T-helper 17 cell (primary cell): ENCODE results near the gene SIN3B. TPM values are rescaled to one million over a fixed set of nuclear protein-coding genes. Genes with fewer than 3 reads are reported as not detected.
A peak's percentile ranks its signal among the peaks of the same experiment; 100 is the strongest.
"Not testable (repeated sequence)": the region's sequence is repeated elsewhere in the genome, so short reads cannot be mapped to it uniquely, and the experiment has no call there.

ENCODE experiments used
- ATAC-seq: fragments of 150-1000 bp; cut with Tn5 transposase; 2 replicates; pipeline ENCODE4 v1.10.0; 2021; ENCODE audit warnings: mild to moderate bottlenecking, moderate library complexity
- DNase-seq, 3 donors: peaks; one replicate each; pipeline versions ENCODE4 v3.0.0 to v3.0.0-alpha.2; 2020 to 2021
- H3K9me3 ChIP-seq: one replicate; pipeline ENCODE4 v1.7.0; 2013; ENCODE audit warnings: low read length, mild to moderate bottlenecking; ENCODE audit not compliant: control insufficient read depth, poor library complexity, severe bottlenecking
- H3K27ac Mint-ChIP-seq: one replicate; pipeline ENCODE4 v1.8.0; 2022; ENCODE audit warnings: mild to moderate bottlenecking, moderate library complexity, mixed read lengths
- H3K27me3 Mint-ChIP-seq: one replicate; pipeline ENCODE4 v1.8.0; 2022; ENCODE audit warnings: mixed read lengths
- H3K36me3 Mint-ChIP-seq: one replicate; pipeline ENCODE4 v1.8.0; 2022; ENCODE audit warnings: low read depth, mixed read lengths
- H3K4me1 Mint-ChIP-seq: one replicate; pipeline ENCODE4 v1.8.0; 2022; ENCODE audit warnings: mild to moderate bottlenecking, mixed read lengths
- H3K4me3 Mint-ChIP-seq: one replicate; pipeline ENCODE4 v1.8.0; 2022; ENCODE audit warnings: mild to moderate bottlenecking, moderate library complexity, mixed read lengths
- total RNA-seq, 4 donors: library from RNA in 2 of 4; stranded (reverse) in 2 of 4; gene quantifications; one replicate each; pipeline ENCODE4 v1.2.3 and lab custom pipeline; 2022 to 2026

Gene SIN3B, protein sequence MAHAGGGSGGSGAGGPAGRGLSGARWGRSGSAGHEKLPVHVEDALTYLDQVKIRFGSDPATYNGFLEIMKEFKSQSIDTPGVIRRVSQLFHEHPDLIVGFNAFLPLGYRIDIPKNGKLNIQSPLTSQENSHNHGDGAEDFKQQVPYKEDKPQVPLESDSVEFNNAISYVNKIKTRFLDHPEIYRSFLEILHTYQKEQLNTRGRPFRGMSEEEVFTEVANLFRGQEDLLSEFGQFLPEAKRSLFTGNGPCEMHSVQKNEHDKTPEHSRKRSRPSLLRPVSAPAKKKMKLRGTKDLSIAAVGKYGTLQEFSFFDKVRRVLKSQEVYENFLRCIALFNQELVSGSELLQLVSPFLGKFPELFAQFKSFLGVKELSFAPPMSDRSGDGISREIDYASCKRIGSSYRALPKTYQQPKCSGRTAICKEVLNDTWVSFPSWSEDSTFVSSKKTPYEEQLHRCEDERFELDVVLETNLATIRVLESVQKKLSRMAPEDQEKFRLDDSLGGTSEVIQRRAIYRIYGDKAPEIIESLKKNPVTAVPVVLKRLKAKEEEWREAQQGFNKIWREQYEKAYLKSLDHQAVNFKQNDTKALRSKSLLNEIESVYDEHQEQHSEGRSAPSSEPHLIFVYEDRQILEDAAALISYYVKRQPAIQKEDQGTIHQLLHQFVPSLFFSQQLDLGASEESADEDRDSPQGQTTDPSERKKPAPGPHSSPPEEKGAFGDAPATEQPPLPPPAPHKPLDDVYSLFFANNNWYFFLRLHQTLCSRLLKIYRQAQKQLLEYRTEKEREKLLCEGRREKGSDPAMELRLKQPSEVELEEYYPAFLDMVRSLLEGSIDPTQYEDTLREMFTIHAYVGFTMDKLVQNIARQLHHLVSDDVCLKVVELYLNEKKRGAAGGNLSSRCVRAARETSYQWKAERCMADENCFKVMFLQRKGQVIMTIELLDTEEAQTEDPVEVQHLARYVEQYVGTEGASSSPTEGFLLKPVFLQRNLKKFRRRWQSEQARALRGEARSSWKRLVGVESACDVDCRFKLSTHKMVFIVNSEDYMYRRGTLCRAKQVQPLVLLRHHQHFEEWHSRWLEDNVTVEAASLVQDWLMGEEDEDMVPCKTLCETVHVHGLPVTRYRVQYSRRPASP
- total RNA-seq (10 to 100 TPM; 61.1 to 69.4 TPM), total RNA-seq (lab: John Stamatoyannopoulos, UW) (65.0 to 65.6 reads per million in 2 donors)

DNA sequence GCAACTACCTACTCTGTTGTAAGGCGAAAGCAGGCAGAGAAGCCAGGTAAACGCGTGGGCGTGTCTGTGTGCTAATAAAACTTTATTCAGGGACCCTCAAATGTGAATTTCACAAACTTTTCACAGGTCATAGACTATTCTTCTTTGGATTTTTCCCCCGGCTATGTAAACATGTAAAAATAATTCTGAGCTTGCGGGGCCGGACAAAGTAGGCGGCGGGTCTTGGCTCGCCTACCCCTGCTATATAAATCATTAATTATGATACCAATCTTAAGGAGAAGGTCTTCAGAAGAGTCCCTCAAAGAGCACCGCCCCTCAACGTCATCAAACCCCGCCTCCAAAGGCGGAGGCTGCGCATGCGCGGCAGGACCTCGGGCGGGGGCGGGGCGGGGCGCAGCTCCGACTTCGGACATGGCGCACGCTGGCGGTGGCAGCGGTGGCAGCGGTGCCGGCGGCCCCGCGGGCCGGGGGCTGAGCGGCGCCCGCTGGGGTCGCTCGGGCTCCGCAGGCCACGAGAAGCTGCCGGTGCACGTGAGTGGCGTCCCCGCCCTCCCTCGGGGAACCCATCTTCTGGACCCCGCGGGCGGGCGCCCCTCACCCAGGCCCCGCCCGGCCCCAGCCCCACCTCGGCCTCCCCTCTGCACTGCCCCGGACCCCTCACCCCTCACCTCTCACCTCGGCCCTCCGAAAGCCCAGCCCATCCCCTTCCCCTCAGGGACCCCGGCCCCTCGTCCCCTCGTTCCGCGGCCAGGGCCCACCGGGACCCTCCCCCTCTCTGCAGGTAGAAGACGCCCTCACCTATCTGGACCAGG, at the start of gene SIN3B:
Gene SIN3B, plus strand, starts transcription at position 389 of the 812 bp plus-strand sequence. Its CDS starts 23 bp downstream, at position 412.
- ATAC-seq = peak; percentile 98
- DNase-seq = peak; percentile 82 to 87 (median 87)
- peaks cover 4% of the 10 kb centered on the region for H3K36me3 Mint-ChIP-seq
- H3K4me1 Mint-ChIP-seq = peaks cover 19% of the 10 kb centered on the region
- peak within 1 kb of the TSS; percentile 72 for H3K27ac Mint-ChIP-seq
- peaks cover 29% of the 10 kb centered on the region for H3K27me3 Mint-ChIP-seq
- H3K4me3 Mint-ChIP-seq = peak within 1 kb of the TSS; percentile 87
- H3K9me3 ChIP-seq = no peaks in the 10 kb centered on the region

DNA sequence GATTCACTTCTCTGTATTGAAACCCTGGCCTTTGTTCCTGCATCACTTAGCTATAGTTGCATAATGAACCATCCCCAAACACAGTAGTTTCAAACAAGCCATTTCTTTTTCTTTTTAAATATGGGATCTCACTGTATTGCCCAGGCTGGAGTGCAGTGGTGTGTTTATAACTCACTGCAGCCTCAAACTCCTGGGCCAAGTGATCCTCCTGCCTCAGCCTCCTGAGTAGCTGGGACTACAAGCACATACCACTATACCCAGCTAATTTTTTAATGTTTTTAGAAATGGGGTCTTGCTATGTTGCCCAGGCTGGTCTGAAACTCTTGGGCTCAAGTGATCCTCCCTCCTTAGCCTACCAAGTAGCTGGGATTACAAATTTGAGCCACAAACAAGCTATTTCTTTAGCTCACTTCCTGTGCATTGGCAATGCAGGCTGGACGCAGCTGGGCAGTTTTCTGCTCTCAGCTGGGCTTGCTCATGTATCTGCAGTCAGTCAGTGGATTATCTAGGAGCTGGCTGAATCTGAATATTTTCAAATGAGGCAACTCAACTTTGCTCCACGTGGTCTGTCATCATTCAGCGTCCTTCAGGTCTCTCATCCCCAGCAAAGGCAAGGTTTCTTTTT, 49.5 kb upstream of the SIN3B start:
- H3K4me3 Mint-ChIP-seq = no peak overlapping the region
- H3K4me1 Mint-ChIP-seq = peaks cover 2% of the 10 kb centered on the region
- no peak overlapping the region for H3K27ac Mint-ChIP-seq
- DNase-seq (no peak), ATAC-seq (no peak)
- H3K9me3 ChIP-seq = no peaks in the 10 kb centered on the region
- H3K27me3 Mint-ChIP-seq = peaks cover 10% of the 10 kb centered on the region
- no peaks in the 10 kb centered on the region for H3K36me3 Mint-ChIP-seq

DNA sequence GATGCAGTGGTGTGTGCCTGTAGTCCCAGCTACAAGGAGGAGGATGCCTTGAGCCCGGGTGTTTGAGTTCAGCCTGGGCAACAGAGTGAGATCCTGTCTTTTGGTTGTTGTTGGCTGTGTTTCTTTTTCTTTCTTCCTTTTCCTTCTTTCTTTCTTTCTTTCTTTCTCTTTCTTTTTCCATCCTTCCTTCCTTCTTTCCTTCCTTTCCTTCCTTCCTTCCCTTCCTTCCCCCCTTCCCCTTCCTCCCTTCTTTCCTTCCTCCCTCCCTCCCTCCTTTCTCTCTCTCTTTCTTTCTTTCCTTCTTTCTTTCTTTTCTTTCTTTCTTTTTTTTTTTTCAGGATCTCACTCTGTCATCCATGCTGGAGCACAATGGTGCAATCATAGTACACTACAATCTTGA, 46.5 kb upstream of the SIN3B start:
- no peak for DNase-seq
- H3K4me3 Mint-ChIP-seq = no peak overlapping the region
- H3K27me3 Mint-ChIP-seq = peaks cover 14% of the 10 kb centered on the region
- H3K36me3 Mint-ChIP-seq = no peaks in the 10 kb centered on the region
- H3K9me3 ChIP-seq = no peaks in the 10 kb centered on the region
- H3K4me1 Mint-ChIP-seq = peaks cover 2% of the 10 kb centered on the region
- ATAC-seq = no peak
- no peak overlapping the region for H3K27ac Mint-ChIP-seq

DNA sequence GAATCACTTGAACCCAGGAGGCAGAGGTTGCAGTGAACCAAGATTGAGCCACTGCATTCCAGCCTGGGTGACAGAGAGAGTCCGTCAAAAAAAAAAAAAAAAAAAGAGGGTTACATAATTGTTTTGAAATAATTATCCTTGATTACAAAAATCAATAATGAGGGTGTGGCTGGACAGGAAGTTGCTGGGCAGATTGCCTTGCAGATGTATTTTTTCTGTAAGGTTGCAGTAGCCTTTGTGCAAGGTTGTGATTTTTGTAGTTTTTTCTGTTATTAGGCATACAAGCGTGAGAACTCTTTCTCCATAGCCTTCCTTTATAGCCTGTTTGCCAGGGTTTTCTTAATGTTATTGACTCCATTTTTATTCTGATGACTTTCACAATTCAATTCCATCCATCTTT, 40.7 kb upstream of the SIN3B start:
- no peak overlapping the region for H3K4me3 Mint-ChIP-seq

DNA sequence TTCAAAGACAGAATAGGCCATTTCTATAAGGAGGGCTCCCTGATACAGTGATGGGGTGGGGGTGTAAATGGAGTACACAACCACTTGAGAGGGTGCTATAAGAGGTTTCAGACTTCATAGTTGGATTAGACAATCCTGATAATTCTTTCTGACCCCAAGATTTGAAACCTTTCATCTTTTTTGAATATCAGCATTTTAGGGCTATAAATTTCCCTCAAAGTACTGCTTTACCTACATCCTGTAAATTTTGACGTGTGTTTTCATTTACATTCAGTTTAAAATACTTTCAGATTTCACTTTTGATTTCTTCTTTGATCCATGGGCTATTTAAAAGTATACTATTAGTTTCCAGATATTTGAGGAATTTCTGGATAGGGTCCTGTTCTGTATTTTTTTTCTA, 40.0 kb upstream of the SIN3B start:
- H3K4me1 Mint-ChIP-seq = no peaks in the 10 kb centered on the region
- DNase-seq = no peak
- no peak overlapping the region for H3K27ac Mint-ChIP-seq
- H3K36me3 Mint-ChIP-seq = no peaks in the 10 kb centered on the region
- peaks cover 4% of the 10 kb centered on the region for H3K27me3 Mint-ChIP-seq
- ATAC-seq = no peak
- no peaks in the 10 kb centered on the region for H3K9me3 ChIP-seq
- H3K4me3 Mint-ChIP-seq = no peak overlapping the region

More for the DNA sequence above, 40.7 kb upstream of the SIN3B start:
- H3K4me1 Mint-ChIP-seq = no peaks in the 10 kb centered on the region
- no peak for ATAC-seq
- H3K27me3 Mint-ChIP-seq = peaks cover 4% of the 10 kb centered on the region
- DNase-seq = no peak
- H3K36me3 Mint-ChIP-seq = no peaks in the 10 kb centered on the region
- H3K9me3 ChIP-seq = no peaks in the 10 kb centered on the region
- no peak overlapping the region for H3K27ac Mint-ChIP-seq

DNA sequence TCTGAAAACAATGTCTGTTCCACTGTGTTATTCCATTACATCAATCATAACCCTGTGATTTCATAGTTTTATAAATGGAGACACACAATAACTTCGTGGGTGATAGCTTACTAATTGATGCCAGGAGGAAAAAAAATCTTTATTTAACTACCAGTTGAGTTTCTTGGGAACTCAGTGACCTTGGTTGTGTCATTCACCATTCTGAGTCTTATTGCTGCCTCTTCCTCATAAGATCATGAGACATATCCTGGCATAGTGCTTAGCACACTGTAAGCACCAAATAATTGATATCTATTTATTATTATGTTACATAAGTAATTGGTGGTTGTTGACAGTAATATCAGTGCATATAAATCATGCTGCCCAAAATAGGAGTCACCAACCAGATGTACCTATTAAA, 39.1 kb upstream of the SIN3B start:
- ATAC-seq (no peak), DNase-seq (no peak)
- Mint-ChIP-seq H3K36me3 (no peaks in the 10 kb centered on the region), H3K4me3 (no peak overlapping the region), H3K27ac (no peak overlapping the region), H3K27me3 (peaks cover 4% of the 10 kb centered on the region), H3K4me1 (no peaks in the 10 kb centered on the region)
- H3K9me3 ChIP-seq = no peaks in the 10 kb centered on the region

DNA sequence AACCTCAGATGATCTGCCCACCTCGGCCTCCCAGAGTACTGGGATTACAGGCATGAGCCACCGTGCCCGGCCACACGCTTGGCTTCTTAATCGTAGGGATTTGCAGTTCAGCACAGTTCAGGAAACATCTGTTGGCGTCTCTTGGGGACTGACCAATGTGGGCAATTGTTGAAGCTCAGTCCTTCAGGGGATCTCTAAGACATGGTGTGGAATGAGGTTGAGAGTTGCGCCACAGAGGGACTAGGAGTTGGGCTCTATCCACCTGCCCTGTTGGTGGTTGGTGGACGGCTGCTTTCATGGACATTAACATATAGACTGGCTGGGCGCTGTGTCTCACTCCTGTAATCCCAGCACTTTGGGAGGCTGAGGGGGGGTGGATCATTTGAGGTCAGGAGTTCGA, 37.3 kb upstream of the SIN3B start:
- no peak overlapping the region for H3K27ac Mint-ChIP-seq

DNA sequence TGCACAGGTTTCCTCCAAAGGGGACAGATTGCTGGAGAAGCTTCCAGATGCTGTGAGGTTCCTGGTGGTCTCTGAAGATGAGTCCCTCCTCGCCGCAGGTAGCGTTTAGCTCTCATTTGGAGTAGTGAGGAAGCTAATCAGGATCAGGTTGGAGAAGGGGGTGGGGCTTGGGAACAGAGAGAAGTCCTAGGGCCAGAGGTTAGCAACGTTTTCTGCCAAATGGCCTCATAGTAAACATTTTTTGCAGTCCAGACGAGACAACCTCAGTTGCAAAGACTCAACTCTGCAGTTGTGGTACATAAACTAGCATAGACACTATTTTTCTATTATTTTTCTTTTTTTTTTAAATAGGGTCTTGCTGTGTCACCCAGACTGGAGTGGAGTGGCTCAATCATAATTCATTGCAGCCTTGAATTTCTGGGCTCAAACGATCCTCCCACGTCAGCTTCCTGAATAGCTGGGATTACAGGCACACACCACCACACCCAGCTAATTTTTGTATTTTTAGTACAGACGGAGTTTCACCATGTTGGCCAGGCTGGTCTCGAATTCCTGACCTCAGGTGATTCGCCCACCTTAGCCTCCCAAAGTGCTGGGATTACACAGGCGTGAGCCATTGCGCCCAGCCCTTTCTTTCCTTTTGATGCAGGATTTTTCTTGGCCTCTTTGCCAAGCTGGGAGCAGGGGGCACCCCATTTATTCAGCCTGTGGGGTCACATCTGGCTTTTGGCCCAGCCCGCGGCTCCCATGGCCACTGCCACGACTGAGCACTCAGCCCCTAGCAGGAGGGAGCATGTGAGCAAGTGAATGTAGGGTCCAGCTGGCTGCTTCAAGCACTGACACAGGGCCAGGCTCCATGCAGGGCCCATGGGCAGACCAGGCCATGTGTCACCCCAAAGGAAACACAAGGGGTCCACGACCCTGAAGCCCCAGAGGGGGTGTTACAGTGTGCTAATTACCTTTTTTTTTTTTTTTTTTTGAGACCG, 34.4 kb upstream of the SIN3B start:
- H3K4me1 Mint-ChIP-seq = peaks cover 2% of the 10 kb centered on the region
- H3K36me3 Mint-ChIP-seq = no peaks in the 10 kb centered on the region
- no peaks in the 10 kb centered on the region for H3K27me3 Mint-ChIP-seq
- no peak overlapping the region for H3K4me3 Mint-ChIP-seq
- no peak overlapping the region for H3K27ac Mint-ChIP-seq
- no peaks in the 10 kb centered on the region for H3K9me3 ChIP-seq
- no peak for ATAC-seq
- no peak for DNase-seq

More for the DNA sequence above, 37.3 kb upstream of the SIN3B start:
- no peaks in the 10 kb centered on the region for H3K36me3 Mint-ChIP-seq
- peaks cover 2% of the 10 kb centered on the region for H3K4me1 Mint-ChIP-seq
- ATAC-seq (no peak), DNase-seq (no peak)
- no peaks in the 10 kb centered on the region for H3K27me3 Mint-ChIP-seq
- H3K9me3 ChIP-seq = no peaks in the 10 kb centered on the region
- no peak overlapping the region for H3K4me3 Mint-ChIP-seq

DNA sequence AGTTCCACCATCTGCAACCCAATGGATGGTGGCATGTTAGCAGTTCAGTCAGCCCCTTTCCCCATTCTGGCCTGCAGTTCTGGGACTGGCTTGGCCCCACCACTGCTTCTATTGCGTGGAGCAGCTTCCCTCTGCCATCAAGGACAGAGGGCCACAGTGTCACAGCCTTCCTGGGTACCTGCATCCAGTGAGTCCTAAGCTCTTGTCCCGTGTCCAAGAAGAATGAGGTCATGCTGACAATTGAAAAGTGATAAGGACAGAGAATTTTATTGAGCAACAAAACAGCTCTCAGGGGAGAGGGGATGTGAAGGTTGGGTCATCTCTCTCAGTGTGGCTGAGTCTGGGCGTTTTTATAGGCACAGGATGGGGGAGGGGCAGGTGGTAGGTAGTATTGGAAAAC, 33.5 kb upstream of the SIN3B start:
- H3K4me3 Mint-ChIP-seq = no peak overlapping the region
- H3K36me3 Mint-ChIP-seq = no peaks in the 10 kb centered on the region
- H3K27me3 Mint-ChIP-seq = no peaks in the 10 kb centered on the region
- H3K9me3 ChIP-seq = no peaks in the 10 kb centered on the region
- no peak for ATAC-seq
- no peak for DNase-seq
- H3K27ac Mint-ChIP-seq = no peak overlapping the region
- H3K4me1 Mint-ChIP-seq = peaks cover 2% of the 10 kb centered on the region

DNA sequence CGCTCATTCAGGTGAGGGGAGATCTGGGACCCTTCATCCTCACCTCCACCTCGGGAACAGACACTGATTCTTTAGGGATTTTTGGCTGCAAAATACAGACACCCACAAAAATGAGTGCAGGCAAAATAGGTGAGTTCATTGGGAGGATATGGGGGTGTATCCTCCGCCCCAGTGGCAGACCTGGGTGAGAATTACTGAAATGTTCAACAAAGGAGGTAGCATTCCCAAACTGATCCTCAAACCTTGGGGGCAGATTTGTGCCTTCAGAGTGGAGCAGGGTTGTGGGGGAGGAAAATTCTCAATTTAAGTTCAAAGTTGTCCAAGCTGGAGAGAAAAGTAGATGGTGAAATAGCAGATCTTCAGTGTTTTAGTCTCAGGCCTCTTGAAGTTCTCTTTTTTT, 31.3 kb upstream of the SIN3B start:
- no peaks in the 10 kb centered on the region for H3K9me3 ChIP-seq
- H3K4me3 Mint-ChIP-seq = no peak overlapping the region

DNA sequence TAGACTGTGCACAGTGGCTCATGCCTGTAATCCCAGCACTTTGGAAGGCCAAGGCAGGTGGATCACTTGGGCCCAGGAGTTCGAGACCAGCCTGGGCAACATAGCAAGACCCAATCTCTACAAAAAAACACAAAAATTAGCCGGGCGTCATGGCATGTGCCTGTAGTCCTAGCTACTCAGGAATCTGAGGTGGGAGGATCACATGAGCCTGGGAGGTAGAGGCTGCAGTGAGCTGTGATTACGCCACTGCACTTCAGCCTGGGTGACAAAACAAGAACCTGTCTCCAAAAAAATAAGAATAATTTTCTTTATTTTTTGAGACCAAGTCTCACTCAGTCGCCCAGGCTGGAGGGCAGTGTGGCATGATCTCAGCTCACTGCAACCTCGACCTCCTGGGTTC, 30.9 kb upstream of the SIN3B start:
- H3K4me1 Mint-ChIP-seq, H3K27ac Mint-ChIP-seq, DNase-seq, H3K36me3 Mint-ChIP-seq, ATAC-seq, H3K9me3 ChIP-seq, H3K4me3 Mint-ChIP-seq, H3K27me3 Mint-ChIP-seq: not testable (repeated sequence)

More for the DNA sequence above, 31.3 kb upstream of the SIN3B start:
- Mint-ChIP-seq H3K27ac (no peak overlapping the region), H3K4me1 (peaks cover 2% of the 10 kb centered on the region), H3K27me3 (no peaks in the 10 kb centered on the region), H3K36me3 (no peaks in the 10 kb centered on the region)
- DNase-seq (no peak), ATAC-seq (no peak)
